ENCODE data around the gene C5. TPM values are rescaled to one million over a fixed set of nuclear protein-coding genes. Genes with fewer than 3 reads are reported as not detected.

The C5 gene
- total and polyA plus RNA-seq, 12 donors, result 1.4 to 7.9 (median 3.0) TPM

GRCh38 chr9:120950421-120951388, 99.4 kb downstream of the C5 start:
- Histone ChIP-seq H3K9me3 (replicated peaks in 1 of 3) (no peaks in the 10 kb centered on the region), H3K4me1 (replicated peaks in 1 of 2) (peaks cover 0 to 9% of the 10 kb centered on the region in 2 donors), H3K27me3 (no peaks in the 10 kb centered on the region), H3K36me3 (replicated peaks in 1 of 2) (no peaks in the 10 kb centered on the region), H3K4me3 (no peak overlapping the region), H3K27ac (peak overlapping the region in 2 of 5 donors; percentile 2 to 86)
- no peak for DNase-seq
- TF ChIP-seq, protein P1, sequence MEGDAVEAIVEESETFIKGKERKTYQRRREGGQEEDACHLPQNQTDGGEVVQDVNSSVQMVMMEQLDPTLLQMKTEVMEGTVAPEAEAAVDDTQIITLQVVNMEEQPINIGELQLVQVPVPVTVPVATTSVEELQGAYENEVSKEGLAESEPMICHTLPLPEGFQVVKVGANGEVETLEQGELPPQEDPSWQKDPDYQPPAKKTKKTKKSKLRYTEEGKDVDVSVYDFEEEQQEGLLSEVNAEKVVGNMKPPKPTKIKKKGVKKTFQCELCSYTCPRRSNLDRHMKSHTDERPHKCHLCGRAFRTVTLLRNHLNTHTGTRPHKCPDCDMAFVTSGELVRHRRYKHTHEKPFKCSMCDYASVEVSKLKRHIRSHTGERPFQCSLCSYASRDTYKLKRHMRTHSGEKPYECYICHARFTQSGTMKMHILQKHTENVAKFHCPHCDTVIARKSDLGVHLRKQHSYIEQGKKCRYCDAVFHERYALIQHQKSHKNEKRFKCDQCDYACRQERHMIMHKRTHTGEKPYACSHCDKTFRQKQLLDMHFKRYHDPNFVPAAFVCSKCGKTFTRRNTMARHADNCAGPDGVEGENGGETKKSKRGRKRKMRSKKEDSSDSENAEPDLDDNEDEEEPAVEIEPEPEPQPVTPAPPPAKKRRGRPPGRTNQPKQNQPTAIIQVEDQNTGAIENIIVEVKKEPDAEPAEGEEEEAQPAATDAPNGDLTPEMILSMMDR (IDR thresholded peaks at IDR 0.05), result no peak
- TF ChIP-seq POLR2A (IDR thresholded peaks at IDR 0.05), result no peak
- 78 to 84% (median 81%) methylated on average over 7 to 8 of the region's 8 CpGs for WGBS, 4 donors
- intact Hi-C loops (cut with DNase I), result no loop called here

DNA sequence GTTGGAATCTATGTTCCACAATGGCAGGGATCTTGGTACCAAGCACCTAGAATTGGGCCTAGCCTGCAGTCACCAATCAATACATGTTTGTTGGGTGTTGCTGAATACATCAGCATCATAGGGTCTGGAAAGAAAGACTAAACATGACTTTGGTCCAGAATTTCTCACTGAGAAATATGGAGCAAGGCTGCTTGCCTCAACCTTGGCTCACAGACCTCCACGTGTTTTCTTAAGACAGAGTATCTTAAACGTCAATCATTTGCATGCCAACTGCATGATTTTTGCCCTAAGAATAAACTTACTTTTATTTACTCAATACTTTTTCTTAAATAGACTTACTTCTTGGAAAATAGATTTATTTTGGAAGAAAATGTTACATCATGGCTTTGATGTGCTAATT, 100.8 kb downstream of the C5 start:
- TF ChIP-seq, protein P1 (IDR thresholded peaks at IDR 0.05), result no peak
- TF ChIP-seq POLR2A (IDR thresholded peaks at IDR 0.05), result no peak
- Histone ChIP-seq H3K36me3 (replicated peaks in 1 of 2) (no peaks in the 10 kb centered on the region), H3K27me3 (no peaks in the 10 kb centered on the region), H3K27ac (no peak overlapping the region), H3K4me3 (no peak overlapping the region), H3K4me1 (replicated peaks in 1 of 2) (peaks cover 0 to 9% of the 10 kb centered on the region in 2 donors), H3K9me3 (replicated peaks in 1 of 3) (no peaks in the 10 kb centered on the region)
- intact Hi-C loops (cut with DNase I), result no loop called here
- DNase-seq, result no peak
- WGBS, 4 donors, result 53 to 82% (median 78%) methylated on average over 2 of the region's 2 CpGs

DNA sequence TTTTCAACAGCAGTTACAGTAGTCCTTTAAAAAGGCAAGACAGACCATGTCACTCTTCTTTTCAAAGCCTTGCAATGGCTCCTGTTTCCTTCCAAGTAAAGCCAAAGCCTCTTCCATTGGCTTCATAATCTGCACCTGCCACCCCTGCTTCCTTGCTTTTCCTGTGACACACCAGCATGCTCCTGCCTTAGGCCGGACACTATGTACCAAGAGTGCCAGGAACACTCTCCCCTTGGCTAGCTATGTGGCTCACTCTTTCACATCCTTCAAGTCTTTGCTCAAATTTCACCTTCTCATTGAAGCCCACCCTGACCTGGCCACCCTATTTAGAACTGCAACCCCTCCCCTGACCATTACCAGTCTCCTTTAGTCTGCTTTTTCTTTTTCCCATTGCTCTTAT, 101.3 kb downstream of the C5 start:
- intact Hi-C loops (cut with DNase I), result no loop called here
- DNase-seq, result no peak
- Histone ChIP-seq H3K4me1 (replicated peaks in 1 of 2) (peaks cover 0 to 9% of the 10 kb centered on the region in 2 donors), H3K9me3 (replicated peaks in 1 of 3) (no peaks in the 10 kb centered on the region), H3K27ac (no peak overlapping the region), H3K36me3 (replicated peaks in 1 of 2) (no peaks in the 10 kb centered on the region), H3K4me3 (no peak overlapping the region), H3K27me3 (no peaks in the 10 kb centered on the region)
- TF ChIP-seq, protein P1 (IDR thresholded peaks at IDR 0.05), result no peak
- no peak for TF ChIP-seq POLR2A (IDR thresholded peaks at IDR 0.05)
- WGBS, 4 donors, result 90 to 100% (median 97%) methylated on average over 1 of the region's 1 CpG

- intact Hi-C loops (cut with DNase I), result no loop called here
- Histone ChIP-seq H3K36me3 (replicated peaks in 1 of 2) (no peaks in the 10 kb centered on the region), H3K27ac (no peak overlapping the region), H3K27me3 (no peaks in the 10 kb centered on the region), H3K9me3 (replicated peaks in 1 of 3) (no peaks in the 10 kb centered on the region), H3K4me1 (replicated peaks in 1 of 2) (peaks cover 4 to 11% of the 10 kb centered on the region in 2 donors), H3K4me3 (no peak overlapping the region)
- DNase-seq, result no peak
- 77 to 82% (median 78%) methylated on average over 2 of the region's 2 CpGs for WGBS, 4 donors
- TF ChIP-seq POLR2A (IDR thresholded peaks at IDR 0.05), result no peak
- TF ChIP-seq, protein P1 (IDR thresholded peaks at IDR 0.05), result no peak
These were observed 102.9 kb downstream of the C5 start for GRCh38 chr9:120947222-120947621.

Measured in adrenal gland (tissue), 12 donors.